SK-N-SH treated with all-trans-retinoic acid at 6 μM for 48 hours (cell line): Measurements from ENCODE around the gene WIPF2.

Experiments used
- ATAC-seq: fragments of 200-7000 bp; cut with Tn5 transposase; 3 replicates; pipeline ENCODE4 v1.9.1; 2020; ENCODE audit warnings: mild to moderate bottlenecking, moderate library complexity
- ARNTL ChIP-seq: fragments of 450-650 bp; formaldehyde crosslinking; IDR thresholded peaks from 2 replicates; pipeline ENCODE4 v1.5.0; 2020; ENCODE audit warnings: low read depth, mild to moderate bottlenecking, moderate library complexity, borderline replicate concordance
- BACH2 ChIP-seq: fragments of 250-450 bp; sonication (Bioruptor Pico); IDR thresholded peaks from 2 replicates; pipeline ENCODE4 v1.9.0; 2021; ENCODE audit warnings: mild to moderate bottlenecking, borderline replicate concordance
- CSDC2 ChIP-seq: fragments of 250-450 bp; sonication (Bioruptor Pico); IDR thresholded peaks from 2 replicates; pipeline ENCODE4 v1.5.0; 2020; ENCODE audit warnings: mild to moderate bottlenecking, moderate library complexity
- ESRRG ChIP-seq: fragments of 250-450 bp; sonication (Bioruptor Pico); IDR thresholded peaks from 2 replicates; pipeline ENCODE4 v1.6.1; 2021; ENCODE audit warnings: mild to moderate bottlenecking
- GLIS3 ChIP-seq: fragments of 250-450 bp; sonication (Bioruptor Pico); IDR thresholded peaks from 2 replicates; pipeline ENCODE4 v1.5.0; 2020; ENCODE audit warnings: mild to moderate bottlenecking, moderate library complexity
- ISL1 ChIP-seq: fragments of 250-450 bp; sonication (Bioruptor Pico); IDR thresholded peaks from 2 replicates; pipeline ENCODE4 v2.1.2; 2022; ENCODE audit warnings: mild to moderate bottlenecking, moderate library complexity
- OSR1 ChIP-seq: fragments of 250-450 bp; sonication (Bioruptor Pico); IDR thresholded peaks from 2 replicates; pipeline ENCODE4 v1.8.0; 2022; ENCODE audit warnings: moderate library complexity, mild to moderate bottlenecking, inconsistent platforms
- PPARA ChIP-seq: fragments of 250-450 bp; sonication (Bioruptor Pico); IDR thresholded peaks from 2 replicates; pipeline ENCODE4 v1.5.0; 2020; ENCODE audit warnings: mild to moderate bottlenecking, borderline replicate concordance
- RARB ChIP-seq: fragments of 250-450 bp; sonication (Bioruptor Pico); IDR thresholded peaks from 2 replicates; pipeline ENCODE4 v1.8.0; 2021; ENCODE audit warnings: mild to moderate bottlenecking, moderate library complexity
- SNAI2 ChIP-seq: fragments of 250-450 bp; sonication (Bioruptor Pico); IDR thresholded peaks from 2 replicates; pipeline ENCODE4 v1.5.0; 2020; ENCODE audit warnings: mild to moderate bottlenecking, moderate library complexity
- TCF4 ChIP-seq: fragments of 250-450 bp; sonication (Bioruptor Pico); IDR thresholded peaks from 2 replicates; pipeline ENCODE4 v1.8.0; 2021; ENCODE audit warnings: mild to moderate bottlenecking, moderate library complexity, borderline replicate concordance
- TOX ChIP-seq: fragments of 250-450 bp; sonication (Bioruptor Pico); IDR thresholded peaks from 2 replicates; pipeline ENCODE4 v1.8.0; 2021; ENCODE audit warnings: mild to moderate bottlenecking, moderate library complexity, borderline replicate concordance
- ZC3H10 ChIP-seq: fragments of 250-450 bp; sonication (Bioruptor Pico); IDR thresholded peaks from 2 replicates; pipeline ENCODE4 v1.5.1; 2021; ENCODE audit warnings: mild to moderate bottlenecking, moderate library complexity
- ZFP3 ChIP-seq: fragments of 250-450 bp; sonication (Bioruptor Pico); IDR thresholded peaks from 2 replicates; pipeline ENCODE4 v1.5.0; 2020; ENCODE audit warnings: mild to moderate bottlenecking, moderate library complexity
- ZFP30 ChIP-seq: fragments of 450-650 bp; formaldehyde crosslinking; IDR thresholded peaks from 2 replicates; pipeline ENCODE4 v1.5.0; 2022; ENCODE audit warnings: mild to moderate bottlenecking, moderate library complexity
- ZNF565 ChIP-seq: fragments of 450-650 bp; formaldehyde crosslinking; conservative IDR thresholded peaks from 2 replicates; pipeline ENCODE4 v1.5.0; 2020; ENCODE audit warnings: low read depth, mild to moderate bottlenecking, moderate library complexity
- ZNF70 ChIP-seq: fragments of 450-650 bp; formaldehyde crosslinking; IDR thresholded peaks from 2 replicates; pipeline ENCODE4 v1.5.0; 2020; ENCODE audit warnings: mild to moderate bottlenecking, moderate library complexity
- TF ChIP-seq, protein P1 (sequence below): fragments of 250-450 bp; sonication (Bioruptor Pico); IDR thresholded peaks from 2 replicates; pipeline ENCODE4 v1.5.0; 2020; ENCODE audit warnings: mild to moderate bottlenecking, moderate library complexity
- TF ChIP-seq, protein P2 (sequence below): fragments of 250-450 bp; sonication (Bioruptor Pico); IDR thresholded peaks from 2 replicates; pipeline ENCODE4 v1.8.0; 2020; ENCODE audit warnings: mild to moderate bottlenecking, moderate library complexity, borderline replicate concordance

WIPF2 gene

DNA sequence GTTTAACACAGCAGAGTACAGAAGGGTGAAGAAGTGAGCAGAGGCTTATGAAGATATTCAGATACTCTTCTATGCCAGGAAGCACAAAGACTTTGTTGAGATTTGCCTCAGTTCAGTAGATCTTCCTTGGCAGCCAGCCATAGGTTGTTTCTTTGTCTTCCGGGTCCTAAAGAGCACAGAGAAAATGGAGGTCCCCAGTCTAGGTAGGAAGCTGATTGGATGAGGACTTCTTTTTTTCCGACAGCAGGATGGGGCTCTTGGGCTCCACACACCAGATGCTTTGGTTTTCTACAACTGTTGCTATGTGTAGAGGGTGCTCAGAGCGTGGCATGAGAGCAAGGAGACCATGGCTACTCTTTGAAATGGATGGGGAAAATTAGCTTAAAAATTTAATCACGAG lies 60.3 kb downstream of the WIPF2 start:
- no peak for ATAC-seq
- TF ChIP-seq GLIS3 (no peak), ZFP30 (CRISPR knock-in tag) (no peak), TOX (no peak), ESRRG (no peak), CSDC2 (CRISPR knock-in tag) (no peak), ISL1 (CRISPR knock-in tag) (no peak), BACH2 (CRISPR knock-in tag) (no peak), PPARA (no peak), OSR1 (CRISPR knock-in tag) (no peak), ZNF565 (CRISPR knock-in tag) (no peak)
- TF ChIP-seq, protein P1, sequence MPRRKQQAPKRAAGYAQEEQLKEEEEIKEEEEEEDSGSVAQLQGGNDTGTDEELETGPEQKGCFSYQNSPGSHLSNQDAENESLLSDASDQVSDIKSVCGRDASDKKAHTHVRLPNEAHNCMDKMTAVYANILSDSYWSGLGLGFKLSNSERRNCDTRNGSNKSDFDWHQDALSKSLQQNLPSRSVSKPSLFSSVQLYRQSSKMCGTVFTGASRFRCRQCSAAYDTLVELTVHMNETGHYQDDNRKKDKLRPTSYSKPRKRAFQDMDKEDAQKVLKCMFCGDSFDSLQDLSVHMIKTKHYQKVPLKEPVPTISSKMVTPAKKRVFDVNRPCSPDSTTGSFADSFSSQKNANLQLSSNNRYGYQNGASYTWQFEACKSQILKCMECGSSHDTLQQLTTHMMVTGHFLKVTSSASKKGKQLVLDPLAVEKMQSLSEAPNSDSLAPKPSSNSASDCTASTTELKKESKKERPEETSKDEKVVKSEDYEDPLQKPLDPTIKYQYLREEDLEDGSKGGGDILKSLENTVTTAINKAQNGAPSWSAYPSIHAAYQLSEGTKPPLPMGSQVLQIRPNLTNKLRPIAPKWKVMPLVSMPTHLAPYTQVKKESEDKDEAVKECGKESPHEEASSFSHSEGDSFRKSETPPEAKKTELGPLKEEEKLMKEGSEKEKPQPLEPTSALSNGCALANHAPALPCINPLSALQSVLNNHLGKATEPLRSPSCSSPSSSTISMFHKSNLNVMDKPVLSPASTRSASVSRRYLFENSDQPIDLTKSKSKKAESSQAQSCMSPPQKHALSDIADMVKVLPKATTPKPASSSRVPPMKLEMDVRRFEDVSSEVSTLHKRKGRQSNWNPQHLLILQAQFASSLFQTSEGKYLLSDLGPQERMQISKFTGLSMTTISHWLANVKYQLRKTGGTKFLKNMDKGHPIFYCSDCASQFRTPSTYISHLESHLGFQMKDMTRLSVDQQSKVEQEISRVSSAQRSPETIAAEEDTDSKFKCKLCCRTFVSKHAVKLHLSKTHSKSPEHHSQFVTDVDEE (CRISPR knock-in tag), result no peak
- TF ChIP-seq, protein P2, sequence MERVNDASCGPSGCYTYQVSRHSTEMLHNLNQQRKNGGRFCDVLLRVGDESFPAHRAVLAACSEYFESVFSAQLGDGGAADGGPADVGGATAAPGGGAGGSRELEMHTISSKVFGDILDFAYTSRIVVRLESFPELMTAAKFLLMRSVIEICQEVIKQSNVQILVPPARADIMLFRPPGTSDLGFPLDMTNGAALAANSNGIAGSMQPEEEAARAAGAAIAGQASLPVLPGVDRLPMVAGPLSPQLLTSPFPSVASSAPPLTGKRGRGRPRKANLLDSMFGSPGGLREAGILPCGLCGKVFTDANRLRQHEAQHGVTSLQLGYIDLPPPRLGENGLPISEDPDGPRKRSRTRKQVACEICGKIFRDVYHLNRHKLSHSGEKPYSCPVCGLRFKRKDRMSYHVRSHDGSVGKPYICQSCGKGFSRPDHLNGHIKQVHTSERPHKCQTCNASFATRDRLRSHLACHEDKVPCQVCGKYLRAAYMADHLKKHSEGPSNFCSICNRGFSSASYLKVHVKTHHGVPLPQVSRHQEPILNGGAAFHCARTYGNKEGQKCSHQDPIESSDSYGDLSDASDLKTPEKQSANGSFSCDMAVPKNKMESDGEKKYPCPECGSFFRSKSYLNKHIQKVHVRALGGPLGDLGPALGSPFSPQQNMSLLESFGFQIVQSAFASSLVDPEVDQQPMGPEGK, result no peak

DNA sequence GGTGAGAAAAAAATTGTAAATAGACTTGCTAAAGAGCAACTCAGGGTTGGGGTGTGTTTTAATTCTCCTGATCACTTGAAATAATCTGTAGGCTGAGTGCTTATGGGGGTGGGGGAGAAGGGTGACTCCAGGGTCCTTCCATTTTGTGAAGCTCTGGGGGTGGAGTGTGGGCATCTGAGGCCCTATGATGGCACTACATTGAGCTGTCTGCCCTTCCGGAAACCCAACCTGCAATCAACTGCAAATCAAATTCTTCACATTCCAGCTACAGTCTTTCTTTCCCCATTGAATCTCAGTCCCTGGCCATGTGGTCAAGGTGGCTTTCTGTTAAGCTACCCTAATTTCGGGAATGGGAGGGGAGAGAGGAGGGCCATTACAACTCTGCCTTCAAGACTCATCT lies 62.6 kb downstream of the WIPF2 start:
- ATAC-seq, result peak; percentile 9; the same call in 1 of the 3 replicates
- TF ChIP-seq, protein P1 (CRISPR knock-in tag), result no peak
- TF ChIP-seq ISL1 (CRISPR knock-in tag) (0 out of 2 replicates have a peak, but pooled peaks have one; percentile 12), SNAI2 (no peak), TCF4 (no peak)
- TF ChIP-seq, protein P2, result no peak

DNA sequence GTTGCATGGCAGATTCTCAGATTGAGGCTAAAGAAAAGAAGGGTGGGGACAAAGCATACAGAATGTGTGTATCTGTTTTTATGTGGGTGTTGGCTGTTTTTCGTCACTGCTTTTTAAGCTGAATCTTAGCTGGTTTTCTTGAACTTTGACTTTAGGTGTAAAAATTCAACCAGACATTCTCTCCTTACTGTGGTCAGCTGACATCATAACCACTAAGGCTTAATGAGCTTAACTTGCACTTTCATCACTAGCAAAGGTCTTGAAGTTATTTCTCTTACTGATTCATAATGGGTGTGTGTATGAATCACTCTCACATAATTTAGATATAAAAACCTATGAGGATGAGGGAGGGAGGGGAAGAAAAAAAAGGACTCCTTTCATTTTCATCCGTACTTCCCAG lies 64.6 kb downstream of the WIPF2 start:
- TF ChIP-seq, protein P2, result no peak
- TF ChIP-seq RARB (CRISPR knock-in tag) (no peak), ISL1 (CRISPR knock-in tag) (peak; percentile 69), ZFP3 (CRISPR knock-in tag) (no peak), OSR1 (CRISPR knock-in tag) (no peak), ZC3H10 (no peak), ESRRG (no peak), ARNTL (no peak), ZNF70 (CRISPR knock-in tag) (no peak)

More for the DNA sequence above, 64.6 kb downstream of the WIPF2 start:
- ATAC-seq, result no peak
